Activated CD4-positive, alpha-beta T cell treated with anti-CD3 and anti-CD28 coated beads for 36 hours (primary cell): ENCODE results near the gene VHLL. TPM values are rescaled to one million over a fixed set of nuclear protein-coding genes. Genes with fewer than 3 reads are reported as not detected.
"Not testable (repeated sequence)": the region's sequence is repeated elsewhere in the genome, so short reads cannot be mapped to it uniquely, and the experiment has no call there.

ENCODE experiments used
- ATAC-seq: fragments of 200-7000 bp; cut with Tn5 transposase; one replicate; pipeline ENCODE4 v1.10.0; 2021; ENCODE audit warnings: mild to moderate bottlenecking, moderate library complexity
- CTCF ChIA-PET: fragments of 350-600 bp; sonication (Branson Sonifier 250); formaldehyde crosslinking; loops from one replicate; lab custom pipeline; 2021; ENCODE audit warnings: antibody characterized with exemption; lab: Charles Lee
- POLR2A ChIA-PET: fragments of 350-600 bp; sonication (Branson Sonifier 250); formaldehyde crosslinking; loops from one replicate; lab custom pipeline; 2021; ENCODE audit warnings: antibody characterized with exemption, inconsistent platforms; lab: Charles Lee
- DNase-seq: peaks from one replicate; pipeline ENCODE4 v3.0.0-alpha.2; 2020
- H3K27ac Mint-ChIP-seq: one replicate; pipeline ENCODE4 v1.8.0; 2021; ENCODE audit warnings: mixed read lengths
- H3K27me3 Mint-ChIP-seq: one replicate; pipeline ENCODE4 v1.8.0; 2021; ENCODE audit warnings: mixed read lengths
- H3K36me3 Mint-ChIP-seq: one replicate; pipeline ENCODE4 v1.8.0; 2021; ENCODE audit warnings: low read depth, mixed read lengths
- H3K4me1 Mint-ChIP-seq: one replicate; pipeline ENCODE4 v1.8.0; 2021; ENCODE audit warnings: mixed read lengths
- H3K4me3 Mint-ChIP-seq: one replicate; pipeline ENCODE4 v1.8.0; 2021; ENCODE audit warnings: mild to moderate bottlenecking, moderate library complexity, mixed read lengths
- H3K9me3 Mint-ChIP-seq: one replicate; pipeline ENCODE4 v1.8.0; 2021; ENCODE audit warnings: low read depth, mixed read lengths
- intact Hi-C, 2 experiments: fragments of 100-400 bp; cut with DNase I in 1 of 2; cut with micrococcal nuclease in 1 of 2; formaldehyde crosslinking; loops; one replicate each; pipeline versions ENCODE4 v1.14.2 to v1.15.1; 2022 to 2024; cut with DNase I, micrococcal nuclease
- total RNA-seq, 2 experiments: library from RNA; stranded (reverse); gene quantifications; one replicate each; pipeline ENCODE4 v1.2.3, GENCODE V29; 2021

VHLL gene
- total RNA-seq, 2 experiments from 2014 or later = 0.28 TPM; not detected in 1

- H3K9me3 Mint-ChIP-seq = no peaks in the 10 kb centered on the region
- peaks cover 46% of the 10 kb centered on the region for H3K36me3 Mint-ChIP-seq
- H3K27me3 Mint-ChIP-seq = no peaks in the 10 kb centered on the region
- H3K27ac Mint-ChIP-seq = peak overlapping the region; percentile 96
- no peak for DNase-seq
- ChIA-PET POLR2A (interaction anchor here (0.6 kb wide), 1 partner anchor 11 kb away, joined by 3 read pairs; no protein-coding TSS in a partner anchor), CTCF (interaction anchor here (0.5 to 1.6 kb wide), 8 partner anchors 10 to 209 kb away, joined by 3 to 8 read pairs (median 3); no protein-coding TSS in a partner anchor)
- intact Hi-C loops = loop anchor here in 1 of 2 experiments (5.0 kb wide), 2 partner anchors 189 to 424 kb away; partner anchors contain the start of gene RIT1
- H3K4me3 Mint-ChIP-seq = peak overlapping the region; percentile 98
- no peak for ATAC-seq
- peaks cover 29% of the 10 kb centered on the region for H3K4me1 Mint-ChIP-seq
Observed at GRCh38 chr1:156336242-156336641, 37.1 kb upstream of the VHLL start.

- H3K27ac Mint-ChIP-seq, intact Hi-C loops, ATAC-seq, H3K4me3 Mint-ChIP-seq, H3K27me3 Mint-ChIP-seq, H3K4me1 Mint-ChIP-seq, DNase-seq, H3K9me3 Mint-ChIP-seq: not testable (repeated sequence)
- ChIA-PET POLR2A (interaction anchor here (0.6 kb wide), 1 partner anchor 19 kb away, joined by 3 read pairs; no protein-coding TSS in a partner anchor), CTCF (interaction anchor here (0.7 to 1.5 kb wide), 3 partner anchors 13 to 178 kb away, joined by 3 read pairs; no protein-coding TSS in a partner anchor)
- peaks cover 51% of the 10 kb centered on the region for H3K36me3 Mint-ChIP-seq
Observed at GRCh38 chr1:156323179-156323578, 24.1 kb upstream of the VHLL start.

DNA sequence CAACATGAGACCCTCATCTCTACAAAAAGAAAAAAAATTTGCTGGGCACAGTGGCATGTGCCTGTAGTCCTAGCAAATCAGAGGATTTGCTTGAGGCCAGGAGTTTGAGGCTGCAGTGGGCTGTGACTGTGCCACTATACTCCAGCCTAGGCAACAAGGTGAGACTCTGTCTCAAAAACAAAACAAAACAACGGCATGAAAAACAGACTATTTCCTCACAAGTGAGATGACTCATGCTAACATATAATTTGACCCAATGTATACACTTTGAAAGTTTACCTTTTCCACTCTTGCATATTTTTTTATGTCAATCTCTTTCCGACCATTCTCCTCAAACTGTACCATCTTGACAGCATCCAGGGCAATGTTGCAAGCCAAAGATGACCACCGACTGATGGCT, 21.5 kb upstream of the VHLL start:
- Mint-ChIP-seq H3K27me3 (no peaks in the 10 kb centered on the region), H3K9me3 (no peaks in the 10 kb centered on the region), H3K4me3 (no peak overlapping the region), H3K4me1 (no peaks in the 10 kb centered on the region), H3K27ac (no peak overlapping the region), H3K36me3 (peaks cover 59% of the 10 kb centered on the region)
- ChIA-PET POLR2A (no interaction called here), CTCF (interaction anchor here (1.0 to 1.8 kb wide), 4 partner anchors 13 to 289 kb away, joined by 3 to 5 read pairs (median 4); no protein-coding TSS in a partner anchor)
- intact Hi-C loops = loop anchor here in 1 of 2 experiments (1.0 kb wide), 1 partner anchor 179 kb away; no protein-coding TSS in a partner anchor
- ATAC-seq (no peak), DNase-seq (no peak)

DNA sequence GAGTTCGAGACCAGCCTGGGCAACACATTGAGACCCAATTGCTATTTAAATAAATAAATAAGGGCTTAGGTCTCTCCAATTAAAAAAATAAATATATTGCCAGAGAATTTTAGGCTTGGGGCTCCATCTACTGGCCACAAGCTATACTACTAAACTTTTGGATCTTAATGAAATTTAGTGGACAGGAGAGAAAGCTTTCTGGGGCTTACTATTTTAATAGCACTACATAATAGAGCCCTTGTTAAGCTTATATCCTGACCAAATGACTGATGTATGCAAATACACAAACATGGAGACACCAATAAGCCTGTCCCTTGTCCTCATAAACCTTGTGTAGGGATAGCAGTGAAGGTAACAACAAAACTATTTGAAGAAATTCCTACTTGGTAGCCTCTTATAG, 20.6 kb upstream of the VHLL start:
- Mint-ChIP-seq H3K36me3 (peaks cover 58% of the 10 kb centered on the region), H3K9me3 (no peaks in the 10 kb centered on the region), H3K27me3 (no peaks in the 10 kb centered on the region), H3K27ac (no peak overlapping the region), H3K4me3 (no peak overlapping the region), H3K4me1 (no peaks in the 10 kb centered on the region)
- ChIA-PET CTCF (interaction anchor here (0.7 to 2.8 kb wide), 19 partner anchors 9 to 289 kb away, joined by 3 to 13 read pairs (median 5); partner anchors contain the start of genes CCT3, TMEM79 and TSACC), POLR2A (no interaction called here)
- ATAC-seq (no peak), DNase-seq (peak; percentile 38)
- intact Hi-C loops = loop anchor here (1.0 to 10.0 kb wide), 4 partner anchors 173 to 229 kb away; no protein-coding TSS in a partner anchor

DNA sequence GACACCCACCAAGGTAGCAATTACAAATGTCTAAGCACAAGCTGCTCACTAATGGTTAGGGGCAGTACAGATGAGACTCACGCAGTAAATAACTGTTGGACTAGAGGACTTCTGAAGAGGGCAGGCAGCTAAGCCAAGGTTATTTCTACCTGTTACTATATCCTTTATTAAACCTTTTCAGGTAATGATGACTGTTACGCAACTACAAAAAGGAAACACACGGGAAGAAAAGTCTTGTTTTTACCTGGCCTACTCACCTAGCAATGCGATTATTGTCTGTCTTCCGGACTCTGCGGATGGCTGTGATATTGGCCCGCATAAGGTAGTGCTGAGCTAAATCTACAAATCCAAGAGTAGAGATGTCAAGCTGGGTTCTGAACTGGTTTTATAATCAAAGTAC, 17.8 kb upstream of the VHLL start:
- Mint-ChIP-seq H3K9me3 (no peaks in the 10 kb centered on the region), H3K4me3 (no peak overlapping the region), H3K27me3 (no peaks in the 10 kb centered on the region), H3K36me3 (peaks cover 58% of the 10 kb centered on the region), H3K27ac (no peak overlapping the region), H3K4me1 (no peaks in the 10 kb centered on the region)
- DNase-seq (no peak), ATAC-seq (no peak)
- intact Hi-C loops = loop anchor here in 1 of 2 experiments (10.0 kb wide), 1 partner anchor 172 kb away; no protein-coding TSS in a partner anchor
- ChIA-PET POLR2A (no interaction called here), CTCF (interaction anchor here (0.7 to 1.8 kb wide), 5 partner anchors 13 to 228 kb away, joined by 3 to 5 read pairs (median 3); no protein-coding TSS in a partner anchor)

DNA sequence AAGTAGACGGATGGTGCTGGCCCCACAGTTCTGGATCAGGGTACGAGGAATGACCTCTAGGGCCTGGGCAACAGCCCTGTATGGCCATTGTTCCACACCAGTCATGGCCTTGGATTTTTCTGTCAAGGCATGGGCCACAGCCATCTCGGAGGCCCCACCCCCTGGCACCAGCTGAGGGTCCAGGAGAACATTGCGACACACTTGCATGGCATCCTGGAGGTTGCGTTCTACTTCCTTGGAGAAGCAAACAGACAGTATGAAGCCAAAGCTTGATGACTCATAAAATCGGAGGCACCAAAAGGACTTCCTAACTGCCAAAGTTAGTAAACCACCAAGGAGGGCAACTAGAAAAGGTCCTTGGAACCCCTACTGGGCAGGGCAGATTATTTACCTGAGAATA, 11.9 kb upstream of the VHLL start:
- intact Hi-C loops = loop anchor here in 1 of 2 experiments (10.0 kb wide), 1 partner anchor 166 kb away; no protein-coding TSS in a partner anchor
- H3K36me3 Mint-ChIP-seq = peaks cover 52% of the 10 kb centered on the region

DNA sequence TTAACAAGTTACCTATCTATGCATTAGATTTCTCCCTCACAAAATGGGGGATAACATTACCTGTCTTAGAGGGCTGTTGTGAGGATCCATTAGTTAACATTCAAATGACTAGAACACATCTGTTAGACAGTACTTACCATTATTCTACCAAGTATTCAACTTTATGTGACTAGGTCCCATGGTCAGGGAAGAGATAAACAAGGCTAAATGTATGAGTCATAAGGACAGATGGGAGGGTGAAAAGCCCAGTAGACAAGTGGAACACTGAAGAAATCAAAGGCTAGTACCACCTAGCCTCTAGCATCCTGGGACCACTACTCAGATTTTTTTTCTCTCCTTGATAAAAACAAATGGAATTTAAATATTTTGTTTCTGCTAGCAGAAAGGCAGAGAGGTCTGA, 9.0 kb upstream of the VHLL start:
- Mint-ChIP-seq H3K36me3 (peaks cover 48% of the 10 kb centered on the region), H3K4me3 (no peak overlapping the region), H3K27ac (no peak overlapping the region), H3K4me1 (no peaks in the 10 kb centered on the region), H3K9me3 (no peaks in the 10 kb centered on the region), H3K27me3 (no peaks in the 10 kb centered on the region)
- ATAC-seq (no peak), DNase-seq (no peak)
- CTCF ChIA-PET = interaction anchor here (0.8 to 1.1 kb wide), 2 partner anchors 12 to 162 kb away, joined by 3 to 4 read pairs; no protein-coding TSS in a partner anchor
- intact Hi-C loops = no loop called here
- POLR2A ChIA-PET = no interaction called here

More for the DNA sequence above, 11.9 kb upstream of the VHLL start:
- CTCF ChIA-PET = interaction anchor here (0.7 to 1.8 kb wide), 5 partner anchors 9 to 165 kb away, joined by 3 to 6 read pairs (median 3); partner anchors contain the start of gene TMEM79
- ATAC-seq = no peak
- no peaks in the 10 kb centered on the region for H3K4me1 Mint-ChIP-seq
- POLR2A ChIA-PET = no interaction called here
- DNase-seq = no peak
- H3K27ac Mint-ChIP-seq = no peak overlapping the region
- H3K4me3 Mint-ChIP-seq = no peak overlapping the region
- H3K9me3 Mint-ChIP-seq = no peaks in the 10 kb centered on the region
- no peaks in the 10 kb centered on the region for H3K27me3 Mint-ChIP-seq

- ChIA-PET CTCF (interaction anchor here (0.6 to 1.6 kb wide), 2 partner anchors 22 to 222 kb away, joined by 3 to 4 read pairs; no protein-coding TSS in a partner anchor), POLR2A (no interaction called here)
- no peaks in the 10 kb centered on the region for H3K9me3 Mint-ChIP-seq
- no peak overlapping the region for H3K27ac Mint-ChIP-seq
- no peaks in the 10 kb centered on the region for H3K4me1 Mint-ChIP-seq
- ATAC-seq = no peak
- no peak for DNase-seq
- H3K4me3 Mint-ChIP-seq = no peak overlapping the region
- intact Hi-C loops = no loop called here
- H3K27me3 Mint-ChIP-seq = no peaks in the 10 kb centered on the region
- H3K36me3 Mint-ChIP-seq = peaks cover 30% of the 10 kb centered on the region
Observed at GRCh38 chr1:156305215-156305614, 6.1 kb upstream of the VHLL start.

GRCh38 chr1:156303241-156303640, 4.1 kb upstream of the VHLL start:
- no peaks in the 10 kb centered on the region for H3K4me1 Mint-ChIP-seq

GRCh38 chr1:156295391-156295947, 3.6 kb downstream of the VHLL start, which contains the start of gene GLMP:
TSS of gene GLMP (minus strand) at chr1:156295679. CDS start at chr1:156295645, 34 bp downstream.
- Mint-ChIP-seq H3K27me3 (no peaks in the 10 kb centered on the region), H3K4me3 (peak within 1 kb of the TSS; percentile 82), H3K27ac (peak within 1 kb of the TSS; percentile 65), H3K9me3 (no peaks in the 10 kb centered on the region), H3K4me1 (peaks cover 16% of the 10 kb centered on the region), H3K36me3 (peaks cover 8% of the 10 kb centered on the region)
- peak; percentile 84 for ATAC-seq
- intact Hi-C loops = loop anchor here in 1 of 2 experiments (1.0 kb wide), 1 partner anchor 13 kb away; the partner anchor contains the start of gene SMG5
- ChIA-PET POLR2A (interaction anchor here (0.6 to 1.5 kb wide), 3 partner anchors 13 to 1794 kb away, joined by 3 to 6 read pairs (median 3); partner anchors contain the start of gene SMG5), CTCF (interaction anchor here (0.9 to 1.4 kb wide), 4 partner anchors 31 to 228 kb away, joined by 3 read pairs; partner anchors contain the start of gene PMF1)
- DNase-seq = peak; percentile 81

More at GRCh38 chr1:156303241-156303640, 4.1 kb upstream of the VHLL start:
- ATAC-seq = no peak
- Mint-ChIP-seq H3K9me3 (no peaks in the 10 kb centered on the region), H3K27me3 (no peaks in the 10 kb centered on the region), H3K27ac (no peak overlapping the region), H3K4me3 (no peak overlapping the region), H3K36me3 (peaks cover 27% of the 10 kb centered on the region)
- DNase-seq = no peak
- POLR2A ChIA-PET = interaction anchor here (0.5 to 1.1 kb wide), 4 partner anchors 9 to 328 kb away, joined by 3 to 5 read pairs (median 3); partner anchors contain the start of gene SMG5
- CTCF ChIA-PET = interaction anchor here (0.7 to 1.6 kb wide), 5 partner anchors 14 to 197 kb away, joined by 3 to 5 read pairs (median 4); partner anchors contain the start of gene SMG5
- intact Hi-C loops = no loop called here

DNA sequence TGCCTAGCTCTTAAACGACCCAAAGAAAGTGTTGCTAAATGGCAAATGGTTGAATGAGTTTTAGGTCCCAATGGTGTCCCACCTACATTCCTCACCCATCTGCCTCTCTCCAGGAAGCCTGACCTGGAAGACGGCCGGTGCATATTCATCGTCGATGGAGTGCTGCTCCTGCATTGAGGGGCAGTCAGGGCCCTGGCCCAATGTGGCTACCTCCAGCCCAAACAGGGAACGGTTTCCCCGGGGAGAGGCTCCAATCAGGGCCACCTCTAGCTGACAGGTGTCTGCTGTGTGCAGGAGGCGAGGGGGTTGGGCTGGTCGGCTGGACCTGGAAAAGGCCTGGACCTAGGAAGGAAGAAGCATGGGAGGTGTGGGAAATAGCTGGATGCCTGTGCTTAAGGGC, 5.2 kb downstream of the VHLL start:
- ATAC-seq (no peak), DNase-seq (no peak)
- ChIA-PET CTCF (interaction anchor here (0.5 kb wide), 2 partner anchors 109 to 392 kb away, joined by 3 read pairs; no protein-coding TSS in a partner anchor), POLR2A (interaction anchor here (0.5 to 1.0 kb wide), 2 partner anchors 9 to 292 kb away, joined by 3 read pairs; no protein-coding TSS in a partner anchor)
- intact Hi-C loops = no loop called here
- Mint-ChIP-seq H3K27ac (no peak overlapping the region), H3K4me1 (peaks cover 16% of the 10 kb centered on the region), H3K27me3 (no peaks in the 10 kb centered on the region), H3K4me3 (no peak overlapping the region), H3K9me3 (no peaks in the 10 kb centered on the region), H3K36me3 (peaks cover 9% of the 10 kb centered on the region)
